GM18517 (cell line): ENCODE measurements around the gene SNUPN.

Experiments used
- ATAC-seq: cut with Tn5 transposase; IDR thresholded peaks from one replicate; pipeline ENCODE4 v1.9.1; 2021; ENCODE audit warnings: mild to moderate bottlenecking, moderate library complexity; ENCODE audit not compliant: unreplicated experiment

Gene SNUPN

GRCh38 chr15:75654201-75654907, 28.8 kb upstream of the SNUPN start:
- no peak for ATAC-seq

GRCh38 chr15:75653347-75653913, 27.9 kb upstream of the SNUPN start:
- ATAC-seq: no peak

- ATAC-seq: no peak
These were observed 26.5 kb upstream of the SNUPN start for GRCh38 chr15:75651810-75652543.

DNA sequence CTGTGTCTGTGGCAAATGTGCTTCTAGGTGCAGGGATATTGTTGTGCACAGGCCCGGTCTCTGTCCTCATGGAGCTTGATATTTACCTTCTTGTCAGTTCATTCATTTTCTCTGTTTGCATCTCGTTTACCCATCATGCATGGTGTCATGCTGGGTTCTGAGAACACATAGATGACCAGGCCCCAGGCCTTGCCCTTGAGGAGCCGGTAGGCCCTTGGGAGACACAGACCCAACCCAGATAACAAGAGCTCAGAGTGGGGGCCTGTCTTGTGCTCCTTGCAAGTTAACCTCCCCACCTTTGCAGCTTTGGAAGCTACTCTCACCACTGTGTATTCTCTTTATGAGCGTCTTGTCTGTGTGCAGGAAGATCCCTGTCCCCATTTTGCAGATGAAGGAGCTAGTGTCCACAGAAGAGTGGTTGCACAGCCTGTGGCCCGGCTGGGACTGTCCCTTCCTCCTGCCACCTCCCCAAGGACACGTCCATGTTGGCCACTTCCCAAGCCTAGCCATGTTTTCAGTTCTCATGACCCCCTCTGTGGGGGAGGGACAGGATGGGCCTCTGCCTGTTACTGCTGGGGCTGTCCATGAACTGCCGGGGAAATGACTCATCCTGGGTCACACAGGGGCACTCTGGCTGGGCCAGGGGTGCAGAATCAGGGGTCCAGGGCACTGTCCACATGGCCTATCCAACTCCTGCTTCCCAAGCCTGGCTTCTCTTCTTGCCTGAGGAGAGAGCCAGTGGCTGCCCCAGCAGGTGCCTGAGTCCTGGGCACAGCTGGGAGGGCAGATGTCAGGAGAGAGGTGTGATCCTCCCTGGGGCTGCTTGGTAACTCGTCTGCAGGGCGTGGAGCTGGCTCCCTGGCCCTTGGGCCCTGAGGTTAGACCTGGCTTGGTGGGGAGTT, 25.6 kb upstream of the SNUPN start:
- ATAC-seq: no peak

DNA sequence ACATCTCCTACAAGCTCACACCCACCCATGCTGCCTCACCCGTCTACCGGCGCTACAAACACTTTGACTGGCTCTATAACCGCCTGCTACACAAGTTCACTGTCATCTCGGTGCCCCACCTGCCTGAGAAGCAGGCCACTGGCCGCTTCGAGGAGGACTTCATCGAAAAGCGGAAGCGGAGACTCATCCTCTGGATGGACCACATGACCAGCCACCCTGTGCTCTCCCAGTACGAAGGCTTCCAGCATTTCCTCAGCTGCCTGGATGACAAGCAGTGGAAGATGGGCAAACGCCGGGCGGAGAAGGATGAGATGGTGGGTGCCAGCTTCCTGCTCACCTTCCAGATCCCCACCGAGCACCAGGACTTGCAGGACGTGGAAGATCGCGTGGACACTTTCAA, 24.3 kb upstream of the SNUPN start:
- no peak for ATAC-seq

DNA sequence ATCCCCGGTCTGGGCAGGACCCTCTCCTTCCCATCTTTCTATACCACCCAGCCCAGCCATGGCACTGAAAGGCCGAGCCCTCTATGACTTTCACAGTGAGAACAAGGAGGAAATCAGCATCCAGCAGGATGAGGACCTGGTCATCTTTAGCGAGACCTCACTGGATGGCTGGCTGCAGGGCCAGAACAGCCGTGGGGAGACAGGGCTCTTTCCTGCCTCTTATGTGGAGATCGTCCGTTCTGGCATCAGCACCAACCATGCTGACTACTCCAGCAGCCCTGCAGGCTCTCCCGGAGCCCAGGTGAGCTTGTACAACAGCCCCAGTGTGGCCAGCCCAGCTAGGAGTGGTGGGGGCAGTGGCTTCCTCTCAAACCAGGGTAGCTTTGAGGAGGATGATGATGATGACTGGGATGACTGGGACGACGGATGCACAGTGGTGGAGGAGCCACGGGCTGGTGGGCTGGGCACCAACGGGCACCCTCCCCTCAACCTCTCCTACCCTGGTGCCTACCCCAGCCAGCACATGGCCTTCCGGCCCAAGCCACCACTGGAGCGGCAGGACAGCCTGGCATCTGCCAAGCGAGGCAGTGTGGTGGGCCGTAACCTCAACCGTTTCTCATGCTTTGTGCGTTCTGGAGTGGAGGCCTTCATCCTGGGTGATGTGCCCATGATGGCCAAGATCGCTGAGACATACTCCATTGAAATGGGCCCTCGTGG, 23.7 kb upstream of the SNUPN start:
- ATAC-seq: no peak

DNA sequence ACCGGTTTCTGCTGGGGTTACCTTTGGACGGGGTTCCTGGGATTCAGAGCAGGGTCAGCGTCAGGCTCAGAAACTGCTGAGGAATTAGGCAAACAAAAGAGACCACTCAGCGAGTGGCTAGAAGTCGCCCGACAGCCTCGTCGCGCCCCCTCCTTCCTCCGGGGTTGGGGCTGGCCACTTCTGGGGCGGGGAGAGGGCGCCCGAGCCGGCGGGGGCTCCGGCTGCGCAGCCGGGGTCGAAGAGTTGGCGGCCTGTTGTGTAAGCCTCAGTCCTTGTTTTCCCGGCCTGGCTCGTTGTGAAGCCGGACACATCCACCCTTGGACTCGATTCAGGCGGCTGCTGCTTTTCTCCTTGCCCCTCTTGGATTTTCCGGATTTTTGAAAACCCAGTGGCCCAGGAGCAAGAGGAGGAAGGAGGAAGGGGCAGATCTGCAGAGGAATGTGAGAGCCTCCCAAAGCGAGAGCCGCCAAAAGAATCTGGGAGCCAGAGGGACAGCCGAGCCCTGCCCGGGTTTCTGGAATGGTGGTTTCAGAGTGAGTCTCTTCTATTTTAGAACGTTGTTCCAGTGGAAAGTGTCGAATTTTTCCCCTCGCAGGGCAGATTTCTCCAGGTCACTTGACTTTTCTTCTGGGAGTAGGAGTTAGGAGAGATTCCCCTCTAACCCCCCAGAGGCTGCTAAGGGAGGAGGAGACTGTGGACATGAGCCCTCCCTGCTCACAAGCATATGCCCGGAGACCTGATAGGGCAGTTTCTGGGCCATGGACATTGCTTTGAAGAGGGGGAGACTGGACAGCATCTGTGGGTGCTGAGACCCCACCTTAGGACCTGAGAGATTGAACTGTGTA, 22.9 kb upstream of the SNUPN start:
- ATAC-seq: no peak

DNA sequence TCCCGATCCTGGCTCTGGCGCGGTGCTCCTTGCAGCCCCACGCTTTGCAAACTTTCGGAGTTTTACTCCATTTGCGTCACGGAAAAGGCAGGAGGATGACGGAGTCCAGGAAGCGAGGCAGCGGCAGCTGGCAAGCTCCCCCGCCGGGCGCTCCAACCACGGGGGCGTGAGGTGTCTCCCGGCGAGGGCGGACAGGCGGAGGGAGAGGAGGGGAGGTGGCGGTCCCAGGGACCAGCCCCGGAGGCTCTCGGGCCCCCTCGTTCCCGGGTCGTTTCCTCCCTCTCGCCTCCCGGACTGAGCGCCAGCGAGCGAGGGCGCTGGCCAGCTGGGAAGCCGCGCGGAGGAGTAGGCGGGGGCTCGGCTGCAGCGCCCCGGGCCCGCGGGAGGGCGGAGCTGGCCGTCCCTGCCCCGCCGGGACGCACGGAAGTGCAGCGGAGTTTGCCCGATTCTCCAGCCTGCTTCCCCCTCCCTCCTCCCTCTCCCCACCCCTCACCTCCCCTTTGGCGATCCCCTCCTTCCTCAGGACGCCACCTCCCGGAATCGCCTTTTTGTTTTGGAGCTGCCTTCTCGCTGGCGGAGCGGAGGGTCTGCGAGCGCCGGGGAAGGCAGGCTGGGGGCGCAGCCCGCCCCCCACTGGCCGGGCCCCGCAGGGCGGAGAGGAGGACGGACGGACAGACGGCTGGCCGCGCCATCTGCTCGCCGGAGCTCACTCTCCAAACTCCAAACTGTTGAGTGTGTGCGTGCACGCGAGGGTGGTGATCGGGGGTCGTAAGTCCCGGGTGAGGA, 22.0 kb upstream of the SNUPN start, which contains the start of gene SNX33:
Gene SNX33, plus strand, starts transcription at position 543 of the 786 bp plus-strand sequence. CDS start 1,191 bp downstream, outside the sequence.
- ATAC-seq: no peak

- ATAC-seq: no peak
These were observed 21.4 kb upstream of the SNUPN start for GRCh38 chr15:75646944-75647364.

GRCh38 chr15:75646112-75646943, 20.8 kb upstream of the SNUPN start:
- ATAC-seq: no peak

DNA sequence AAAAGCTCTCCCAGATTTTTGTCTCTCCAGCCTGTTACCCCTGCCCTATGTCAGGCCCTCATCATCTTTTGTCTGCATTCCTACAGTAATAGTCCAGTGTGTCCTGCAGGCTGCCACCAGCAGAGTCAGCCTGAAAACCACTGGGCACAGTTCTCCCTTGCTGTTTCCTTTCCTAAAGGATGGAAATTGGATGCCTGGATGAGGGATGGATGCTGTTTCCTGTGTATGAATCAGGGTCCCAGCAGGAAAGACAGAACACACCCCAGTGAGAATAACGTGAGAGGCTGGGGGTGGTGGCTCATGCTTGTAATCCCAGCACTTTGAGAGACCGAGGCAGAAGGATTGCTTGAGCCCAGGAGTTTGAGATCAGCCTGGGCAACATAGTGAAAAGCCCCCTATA, 18.9 kb upstream of the SNUPN start:
- no peak for ATAC-seq

DNA sequence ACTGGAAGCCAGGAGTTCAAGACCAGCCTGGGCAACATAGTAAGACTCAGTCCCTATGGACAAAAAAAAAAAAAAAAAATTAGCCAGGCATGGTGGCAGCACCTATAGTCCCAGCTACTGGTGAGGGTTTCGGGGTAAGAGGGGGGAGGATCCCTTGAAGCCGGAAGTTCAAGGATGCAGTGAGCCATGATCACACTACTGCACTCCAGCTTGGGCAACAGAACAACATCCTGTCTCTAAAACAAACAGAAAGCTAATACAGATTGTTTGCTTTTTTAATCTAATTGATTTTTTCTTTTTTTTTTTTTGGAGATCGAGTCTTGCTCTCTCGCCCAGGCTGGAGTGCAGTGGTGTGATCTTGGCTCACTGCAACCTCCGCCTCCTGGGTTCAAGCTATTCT, 16.1 kb upstream of the SNUPN start:
- ATAC-seq: no peak

- no peak for ATAC-seq
These were observed 15.6 kb upstream of the SNUPN start for GRCh38 chr15:75641179-75641503.

GRCh38 chr15:75640483-75641178, 15.1 kb upstream of the SNUPN start:
- peak; percentile 23 for ATAC-seq

- peak; percentile 78 for ATAC-seq
These were observed 14.4 kb upstream of the SNUPN start, which contains the start of gene IMP3 for GRCh38 chr15:75639709-75640482. IMP3 (minus strand) TSS chr15:75640224; CDS start chr15:75640168, 56 bp downstream.

DNA sequence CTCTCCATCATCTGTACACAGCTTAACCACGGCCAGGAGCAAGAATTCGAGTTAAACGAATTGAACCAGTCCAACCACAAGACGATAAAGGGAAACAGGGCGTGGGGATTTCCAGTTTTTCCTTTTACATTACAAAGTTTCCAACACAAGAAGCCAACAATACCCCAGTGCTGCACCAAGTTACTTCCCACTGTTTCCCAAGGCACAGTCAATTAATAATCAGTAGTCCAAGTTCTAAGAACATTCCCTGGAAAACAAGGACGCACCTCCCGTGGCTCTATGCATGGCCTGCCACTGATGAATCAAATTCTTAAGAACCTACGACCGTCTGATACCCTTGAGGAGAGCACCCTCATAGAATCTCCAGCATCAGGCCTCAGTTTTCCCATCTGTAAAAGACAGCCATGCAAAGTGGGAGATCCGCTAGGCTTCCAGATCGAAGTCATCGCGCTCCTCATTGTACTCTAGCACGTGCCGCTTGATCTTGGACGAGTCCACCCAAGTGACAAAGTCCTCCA, 13.7 kb upstream of the SNUPN start:
- ATAC-seq: no peak
